B cell (primary cell): ENCODE data around the gene ULK4. TPM values are rescaled to one million over a fixed set of nuclear protein-coding genes. Genes with fewer than 3 reads are reported as not detected.

Experiments used
- ATAC-seq: fragments of 200-7000 bp; cut with Tn5 transposase; one replicate; pipeline ENCODE4 v1.10.0; 2021; ENCODE audit warnings: low read depth, mild to moderate bottlenecking, moderate number of reproducible peaks, moderate library complexity
- CTCF ChIA-PET: fragments of 350-600 bp; sonication (Branson Sonifier 250); formaldehyde crosslinking; loops from one replicate; lab custom pipeline; 2021; ENCODE audit warnings: antibody characterized with exemption, inconsistent platforms; lab: Charles Lee
- POLR2A ChIA-PET: fragments of 350-600 bp; sonication (Branson Sonifier 250); formaldehyde crosslinking; loops from one replicate; lab custom pipeline; 2021; ENCODE audit warnings: antibody characterized with exemption; lab: Charles Lee
- DNase-seq: peaks from one replicate; pipeline ENCODE4 v3.0.0; 2013
- H2AFZ ChIP-seq: 2 replicates; pipeline ENCODE4 v1.6.1; 2012; ENCODE audit warnings: mild to moderate bottlenecking, low read depth, low read length; ENCODE audit not compliant: insufficient read depth, poor library complexity, severe bottlenecking
- H3K27ac ChIP-seq, 2 donors: 1 replicate in 1 of 2; 2 replicates in 1 of 2; pipeline ENCODE4 v1.5.1; 2012 to 2013; ENCODE audit warnings: low read length in 2 of 2, mild to moderate bottlenecking in 2 of 2, moderate library complexity in 1 of 2
- H3K27me3 ChIP-seq, 4 experiments: fragments of 200-600 bp in 1 of 4; sonication (generic) in 1 of 4; replicated peaks in 1 of 4; 1 replicate in 2 of 4; 2 replicates in 2 of 4; pipeline versions ENCODE4 v1.6.1 to v1.7.0; 2013 to 2016; ENCODE audit warnings: low read length in 3 of 4, mild to moderate bottlenecking in 2 of 4, mixed read lengths in 1 of 4, moderate library complexity in 1 of 4; ENCODE audit not compliant: insufficient read depth in 4 of 4, control insufficient read depth in 3 of 4; ENCODE audit errors: control extremely low read depth in 1 of 4
- H3K36me3 ChIP-seq, 2 experiments: replicated peaks in 1 of 2; 1 replicate in 1 of 2; 2 replicates in 1 of 2; pipeline versions ENCODE4 v1.6.1 to v1.7.1; 2013; ENCODE audit warnings: low read length in 1 of 2; ENCODE audit not compliant: insufficient read depth in 2 of 2, control insufficient read depth in 1 of 2; ENCODE audit errors: control extremely low read depth in 1 of 2, extremely low read depth in 1 of 2
- H3K4me1 ChIP-seq, 2 donors: fragments of 200-600 bp in 1 of 2; sonication (generic) in 1 of 2; 1 replicate in 1 of 2; 2 replicates in 1 of 2; pipeline versions ENCODE4 v1.5.1 to v1.6.1; 2013 to 2017; ENCODE audit warnings: low read length in 2 of 2; ENCODE audit not compliant: control insufficient read depth in 2 of 2, insufficient read depth in 2 of 2
- H3K4me2 ChIP-seq: replicated peaks from 2 replicates; pipeline ENCODE3; 2012; ENCODE audit warnings: mild to moderate bottlenecking, low read depth, low read length; ENCODE audit not compliant: poor library complexity, severe bottlenecking
- H3K4me3 ChIP-seq, 5 experiments: fragments of 200-600 bp in 1 of 5; sonication (generic) in 1 of 5; 1 replicate in 3 of 5; 2 replicates in 2 of 5; pipeline versions ENCODE4 v1.5.1 to v1.7.0; 2011 to 2016; ENCODE audit warnings: low read length in 4 of 5, mild to moderate bottlenecking in 4 of 5, low read depth in 2 of 5, control low read depth in 1 of 5, moderate library complexity in 1 of 5; ENCODE audit not compliant: insufficient read depth in 1 of 5; ENCODE audit errors: control extremely low read depth in 1 of 5, extremely low read depth in 1 of 5
- H3K79me2 ChIP-seq: fragments of 200-600 bp; sonication (generic); one replicate; pipeline ENCODE4 v1.6.0; 2016; ENCODE audit warnings: low read length; ENCODE audit not compliant: control insufficient read depth, insufficient read depth
- H3K9ac ChIP-seq: fragments of 200-600 bp; sonication (generic); 2 replicates; pipeline ENCODE4 v1.6.1; 2017; ENCODE audit warnings: mild to moderate bottlenecking, low read length, moderate library complexity
- H3K9me3 ChIP-seq, 3 donors: one replicate each; pipeline versions ENCODE4 v1.6.1 to v1.7.1; 2013; ENCODE audit warnings: low read length in 2 of 3; ENCODE audit not compliant: control insufficient read depth in 2 of 3, insufficient read depth in 1 of 3; ENCODE audit errors: control extremely low read depth in 1 of 3
- H4K20me1 ChIP-seq: 2 replicates; pipeline ENCODE4 v1.6.0; 2012; ENCODE audit warnings: mild to moderate bottlenecking, low read length; ENCODE audit not compliant: insufficient read depth, control insufficient read depth, poor library complexity, severe bottlenecking
- H3K27ac Mint-ChIP-seq: one replicate; pipeline ENCODE4 v1.8.0; 2021; ENCODE audit warnings: mixed read lengths
- H3K27me3 Mint-ChIP-seq: one replicate; pipeline ENCODE4 v1.8.0; 2021; ENCODE audit warnings: mixed read lengths
- H3K4me1 Mint-ChIP-seq: one replicate; pipeline ENCODE4 v1.8.0; 2021; ENCODE audit warnings: mixed read lengths
- H3K4me3 Mint-ChIP-seq: one replicate; pipeline ENCODE4 v1.8.0; 2021; ENCODE audit warnings: mixed read lengths
- H3K9me3 Mint-ChIP-seq: one replicate; pipeline ENCODE4 v1.8.0; 2022; ENCODE audit warnings: mixed read lengths; ENCODE audit not compliant: insufficient read depth
- EZH2 ChIP-seq: IDR thresholded peaks from 2 replicates; pipeline ENCODE4 v1.6.1; 2012; ENCODE audit warnings: borderline replicate concordance, low read depth, mild to moderate bottlenecking, moderate library complexity, low read length; ENCODE audit not compliant: insufficient read depth, poor library complexity, severe bottlenecking
- WGBS: methylation state at CpG from one replicate; pipeline ENCODE4 v1.1.5; 2013; ENCODE audit warnings: missing lambda C conversion rate; ENCODE audit not compliant: insufficient coverage; 5-methylcytosine and 5-hydroxymethylcytosine counted together
- intact Hi-C: fragments of 100-400 bp; cut with micrococcal nuclease; formaldehyde crosslinking; loops from one replicate; pipeline ENCODE4 v1.10.0; 2022
- polyA plus RNA-seq: library from polyadenylated mRNA; depleted of rRNA; stranded (reverse); fragments of >200 nt; gene quantifications from 2 replicates; pipeline ENCODE4 v1.2.3, GENCODE V29; 2012
- total RNA-seq, 2 donors: library from RNA; stranded (reverse); fragments of 120-200 nt in 1 of 2; gene quantifications; 1 replicate in 1 of 2; 2 replicates in 1 of 2; pipeline versions ENCODE4 v1.2.3 to v1.2.4, GENCODE V29; 2013 to 2022
- TF ChIP-seq, protein P1 (sequence below): fragments of 200-600 bp; IDR thresholded peaks from one replicate; pipeline ENCODE4 v1.8.0; 2022; ENCODE audit warnings: antibody characterized with exemption, mild to moderate bottlenecking

ULK4 gene
- total and polyA plus RNA-seq, 2 donors (not counting 1 experiment from before 2014, with no cell fraction given): 5.2 to 33.7 TPM

DNA sequence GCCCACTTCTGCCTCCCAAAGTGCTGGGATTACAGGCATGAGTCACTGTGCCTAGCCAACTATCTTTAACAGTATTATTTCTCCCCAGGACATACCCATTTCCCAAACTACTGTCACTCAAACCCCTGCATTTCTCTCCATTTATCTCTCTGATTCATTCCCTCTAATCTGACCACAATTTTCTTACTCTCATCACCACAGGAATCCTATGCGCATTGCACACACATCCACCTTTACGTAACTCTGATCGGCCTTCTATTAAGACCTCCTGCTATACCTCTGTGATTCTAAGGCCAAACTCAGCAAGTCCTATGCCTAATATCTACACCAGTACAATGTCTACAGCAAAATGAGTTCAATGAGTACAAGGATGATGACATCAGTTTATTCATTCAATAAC lies 235.0 kb downstream of the ULK4 start:
- Histone ChIP-seq H3K27me3 (no peaks in the 10 kb centered on the region), H3K4me1 (no peaks in the 10 kb centered on the region), H3K79me2 (no peaks in the 10 kb centered on the region), H2AFZ (no peak overlapping the region), H3K4me2 (no peak overlapping the region), H3K4me3 (no peak overlapping the region), H3K36me3 (no peaks in the 10 kb centered on the region), H3K9ac (no peak overlapping the region), H3K9me3 (peaks cover 0 to 4% (median 2%) of the 10 kb centered on the region in 3 donors), H3K27ac (no peak overlapping the region), H4K20me1 (no peaks in the 10 kb centered on the region)
- WGBS: 100% methylated on average over 1 of the region's 3 CpGs
- ATAC-seq: no peak
- TF ChIP-seq EZH2: no peak
- TF ChIP-seq, protein P1, sequence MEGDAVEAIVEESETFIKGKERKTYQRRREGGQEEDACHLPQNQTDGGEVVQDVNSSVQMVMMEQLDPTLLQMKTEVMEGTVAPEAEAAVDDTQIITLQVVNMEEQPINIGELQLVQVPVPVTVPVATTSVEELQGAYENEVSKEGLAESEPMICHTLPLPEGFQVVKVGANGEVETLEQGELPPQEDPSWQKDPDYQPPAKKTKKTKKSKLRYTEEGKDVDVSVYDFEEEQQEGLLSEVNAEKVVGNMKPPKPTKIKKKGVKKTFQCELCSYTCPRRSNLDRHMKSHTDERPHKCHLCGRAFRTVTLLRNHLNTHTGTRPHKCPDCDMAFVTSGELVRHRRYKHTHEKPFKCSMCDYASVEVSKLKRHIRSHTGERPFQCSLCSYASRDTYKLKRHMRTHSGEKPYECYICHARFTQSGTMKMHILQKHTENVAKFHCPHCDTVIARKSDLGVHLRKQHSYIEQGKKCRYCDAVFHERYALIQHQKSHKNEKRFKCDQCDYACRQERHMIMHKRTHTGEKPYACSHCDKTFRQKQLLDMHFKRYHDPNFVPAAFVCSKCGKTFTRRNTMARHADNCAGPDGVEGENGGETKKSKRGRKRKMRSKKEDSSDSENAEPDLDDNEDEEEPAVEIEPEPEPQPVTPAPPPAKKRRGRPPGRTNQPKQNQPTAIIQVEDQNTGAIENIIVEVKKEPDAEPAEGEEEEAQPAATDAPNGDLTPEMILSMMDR: no peak
- H3K4me1 Mint-ChIP-seq: no peaks in the 10 kb centered on the region
- DNase-seq: no peak
- intact Hi-C loops: no loop called here
- no peak overlapping the region for H3K27ac Mint-ChIP-seq
- no peaks in the 10 kb centered on the region for H3K9me3 Mint-ChIP-seq
- CTCF ChIA-PET: no interaction called here
- no peak overlapping the region for H3K4me3 Mint-ChIP-seq
- no peaks in the 10 kb centered on the region for H3K27me3 Mint-ChIP-seq
- POLR2A ChIA-PET: no interaction called here

DNA sequence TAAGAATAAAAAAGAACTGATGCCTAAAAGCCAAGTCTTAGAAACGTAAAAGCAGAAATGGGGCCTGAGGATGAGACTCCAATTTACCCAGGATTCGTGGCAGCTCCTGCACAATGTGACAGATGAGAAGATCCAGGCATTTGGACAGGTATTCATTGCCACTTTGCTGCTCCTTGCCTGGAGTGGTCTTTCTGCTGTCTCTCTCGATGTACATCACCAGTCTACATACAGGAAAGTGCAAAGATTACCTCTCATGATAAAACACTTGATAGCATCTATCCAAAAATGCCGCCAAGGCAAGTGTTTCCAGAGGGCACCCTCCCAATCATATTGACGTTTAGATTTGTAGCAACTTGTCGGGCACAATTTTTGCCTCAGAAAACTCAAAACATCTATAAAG lies 244.3 kb downstream of the ULK4 start:
- H3K79me2 ChIP-seq: no peaks in the 10 kb centered on the region
- ATAC-seq (no peak), DNase-seq (no peak)
- H3K9me3 ChIP-seq: no peaks in the 10 kb centered on the region
- Mint-ChIP-seq H3K27ac (no peak overlapping the region), H3K27me3 (no peaks in the 10 kb centered on the region), H3K4me3 (no peak overlapping the region), H3K4me1 (no peaks in the 10 kb centered on the region), H3K9me3 (no peaks in the 10 kb centered on the region)
- no peak overlapping the region for H3K4me3 ChIP-seq
- TF ChIP-seq EZH2: no peak
- TF ChIP-seq, protein P1: no peak
- no peak overlapping the region for H3K4me2 ChIP-seq
- H3K36me3 ChIP-seq: no peaks in the 10 kb centered on the region
- no peak overlapping the region for H2AFZ ChIP-seq
- WGBS: 93% methylated on average over 4 of the region's 6 CpGs
- POLR2A ChIA-PET: no interaction called here
- no peaks in the 10 kb centered on the region for H3K4me1 ChIP-seq
- intact Hi-C loops: loop anchor here (10.0 kb wide), 1 partner anchor 1133 kb away; no protein-coding TSS in a partner anchor
- no peak overlapping the region for H3K9ac ChIP-seq
- no peak overlapping the region for H3K27ac ChIP-seq
- no peaks in the 10 kb centered on the region for H4K20me1 ChIP-seq
- no peaks in the 10 kb centered on the region for H3K27me3 ChIP-seq
- CTCF ChIA-PET: no interaction called here
